Measurements from ENCODE around the gene EIF4B. TPM values are rescaled to one million over a fixed set of nuclear protein-coding genes. Genes with fewer than 3 reads are reported as not detected.

Gene EIF4B
- total and polyA plus RNA-seq, 4 donors = 81.9 to 684 (median 220) TPM

GRCh38 chr12:53067074-53067992, 61.1 kb downstream of the EIF4B start:
- Histone ChIP-seq H3K4me1 (ENCODE audit: control insufficient read depth in 5 of 5, insufficient read depth in 5 of 5, low read length in 5 of 5) (peaks cover 7 to 21% (median 11%) of the 10 kb centered on the region in 5 donors), H3K27ac (ENCODE audit: low read depth in 1 of 2, low read length in 1 of 2) (no peak overlapping the region), H3K27me3 (ENCODE audit: control insufficient read depth in 3 of 3, insufficient read depth in 3 of 3, low read length in 2 of 3) (no peaks in the 10 kb centered on the region), H3K4me3 (no peak overlapping the region), H3K36me3 (ENCODE audit: control insufficient read depth in 4 of 4, insufficient read depth in 4 of 4, low read length in 4 of 4) (peaks cover 0 to 52% (median 19%) of the 10 kb centered on the region in 4 donors), H3K9ac (ENCODE audit: insufficient read depth in 1 of 2, low read length in 2 of 2) (no peak overlapping the region), H3K9me3 (ENCODE audit: control insufficient read depth in 4 of 4, insufficient read depth in 3 of 4, low read length in 3 of 4) (no peaks in the 10 kb centered on the region)
- DNase-seq (no peak), ATAC-seq (ENCODE audit: insufficient read depth, low FRiP score) (no peak)
- no peak for TF ChIP-seq CTCF (IDR thresholded peaks at IDR 0.05; ENCODE audit: control extremely low read depth, extremely low read depth)
- WGBS, 2 donors = 84 to 85% methylated on average over 7 of the region's 7 CpGs

GRCh38 chr12:53067993-53068770, 61.9 kb downstream of the EIF4B start:
- H3K9ac ChIP-seq (ENCODE audit: insufficient read depth in 1 of 2, low read length in 2 of 2) = no peak overlapping the region
- H3K27ac ChIP-seq (ENCODE audit: low read depth in 1 of 2, low read length in 1 of 2) = no peak overlapping the region
- no peaks in the 10 kb centered on the region for H3K9me3 ChIP-seq (ENCODE audit: control insufficient read depth in 4 of 4, insufficient read depth in 3 of 4, low read length in 3 of 4)
- 90 to 91% methylated on average over 13 of the region's 13 CpGs for WGBS, 2 donors
- no peaks in the 10 kb centered on the region for H3K27me3 ChIP-seq (ENCODE audit: control insufficient read depth in 3 of 3, insufficient read depth in 3 of 3, low read length in 2 of 3)
- H3K36me3 ChIP-seq (ENCODE audit: control insufficient read depth in 4 of 4, insufficient read depth in 4 of 4, low read length in 4 of 4) = peaks cover 0 to 45% (median 15%) of the 10 kb centered on the region in 4 donors
- no peak for ATAC-seq (ENCODE audit: insufficient read depth, low FRiP score)
- no peak overlapping the region for H3K4me3 ChIP-seq
- no peak for TF ChIP-seq CTCF (IDR thresholded peaks at IDR 0.05; ENCODE audit: control extremely low read depth, extremely low read depth)
- DNase-seq = no peak
- peaks cover 8 to 25% (median 17%) of the 10 kb centered on the region in 5 donors for H3K4me1 ChIP-seq (ENCODE audit: control insufficient read depth in 5 of 5, insufficient read depth in 5 of 5, low read length in 5 of 5)

- Histone ChIP-seq H3K4me1 (ENCODE audit: control insufficient read depth in 5 of 5, insufficient read depth in 5 of 5, low read length in 5 of 5) (peaks cover 8 to 28% (median 21%) of the 10 kb centered on the region in 5 donors), H3K27me3 (ENCODE audit: control insufficient read depth in 3 of 3, insufficient read depth in 3 of 3, low read length in 2 of 3) (no peaks in the 10 kb centered on the region), H3K4me3 (no peak overlapping the region), H3K9ac (ENCODE audit: insufficient read depth in 1 of 2, low read length in 2 of 2) (no peak overlapping the region), H3K9me3 (ENCODE audit: control insufficient read depth in 4 of 4, insufficient read depth in 3 of 4, low read length in 3 of 4) (no peaks in the 10 kb centered on the region), H3K36me3 (ENCODE audit: control insufficient read depth in 4 of 4, insufficient read depth in 4 of 4, low read length in 4 of 4) (peaks cover 0 to 41% (median 15%) of the 10 kb centered on the region in 4 donors), H3K27ac (ENCODE audit: low read depth in 1 of 2, low read length in 1 of 2) (no peak overlapping the region)
- ATAC-seq (ENCODE audit: insufficient read depth, low FRiP score) (no peak), DNase-seq (no peak)
- TF ChIP-seq CTCF (IDR thresholded peaks at IDR 0.05; ENCODE audit: control extremely low read depth, extremely low read depth) = no peak
- 85 to 86% methylated on average over 15 of the region's 15 CpGs for WGBS, 2 donors
Measured at GRCh38 chr12:53068811-53069585, 62.7 kb downstream of the EIF4B start.

Measured in lung (tissue), 12 donors.